ENCODE data around the gene SLC35B3. TPM values are rescaled to one million over a fixed set of nuclear protein-coding genes. Genes with fewer than 3 reads are reported as not detected.

SLC35B3 gene
- total RNA-seq, 1 experiment from 2014 or later: 8.6 TPM

- no peaks in the 10 kb centered on the region for H3K36me3 ChIP-seq (ENCODE audit: control insufficient read depth in 1 of 2, insufficient read depth in 2 of 2, low read length in 2 of 2)
- no peak overlapping the region for H3K4me2 ChIP-seq (ENCODE audit: low read length)
- ATAC-seq (no peak), DNase-seq (ENCODE audit: low read depth, low spot score) (no peak)
- no peaks in the 10 kb centered on the region for H4K20me1 ChIP-seq (ENCODE audit: insufficient read depth)
- no peaks in the 10 kb centered on the region for H3K27me3 ChIP-seq (ENCODE audit: insufficient read depth, low read length)
- H3K79me2 ChIP-seq (ENCODE audit: insufficient read depth, low read length): no peaks in the 10 kb centered on the region
- no peaks in the 10 kb centered on the region for H3K9me3 ChIP-seq (ENCODE audit: control insufficient read depth in 1 of 2, insufficient read depth in 1 of 2, low read depth in 1 of 2, low read length in 2 of 2)
- H3K27ac ChIP-seq (ENCODE audit: low read depth, low read length): no peak overlapping the region
- ChIA-PET CTCF (no interaction called here), POLR2A (no interaction called here), RAD21 (ENCODE audit: low non-redundant PET in 1 of 2, low total read pairs in 2 of 2, uncharacterized antibody in 2 of 2, unreplicated experiment in 2 of 2) (no interaction called here)
- no peaks in the 10 kb centered on the region for H3K4me1 ChIP-seq (ENCODE audit: control insufficient read depth in 1 of 2, insufficient read depth in 2 of 2, low read length in 2 of 2)
- BruUV-seq (replicated peaks): no TSS peak
- TF ChIP-seq POLR2AphosphoS5 (IDR thresholded peaks at IDR 0.05; ENCODE audit: low read depth, low read length): no peak
- TF ChIP-seq, protein P1, sequence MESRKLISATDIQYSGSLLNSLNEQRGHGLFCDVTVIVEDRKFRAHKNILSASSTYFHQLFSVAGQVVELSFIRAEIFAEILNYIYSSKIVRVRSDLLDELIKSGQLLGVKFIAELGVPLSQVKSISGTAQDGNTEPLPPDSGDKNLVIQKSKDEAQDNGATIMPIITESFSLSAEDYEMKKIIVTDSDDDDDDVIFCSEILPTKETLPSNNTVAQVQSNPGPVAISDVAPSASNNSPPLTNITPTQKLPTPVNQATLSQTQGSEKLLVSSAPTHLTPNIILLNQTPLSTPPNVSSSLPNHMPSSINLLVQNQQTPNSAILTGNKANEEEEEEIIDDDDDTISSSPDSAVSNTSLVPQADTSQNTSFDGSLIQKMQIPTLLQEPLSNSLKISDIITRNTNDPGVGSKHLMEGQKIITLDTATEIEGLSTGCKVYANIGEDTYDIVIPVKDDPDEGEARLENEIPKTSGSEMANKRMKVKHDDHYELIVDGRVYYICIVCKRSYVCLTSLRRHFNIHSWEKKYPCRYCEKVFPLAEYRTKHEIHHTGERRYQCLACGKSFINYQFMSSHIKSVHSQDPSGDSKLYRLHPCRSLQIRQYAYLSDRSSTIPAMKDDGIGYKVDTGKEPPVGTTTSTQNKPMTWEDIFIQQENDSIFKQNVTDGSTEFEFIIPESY (IDR thresholded peaks at IDR 0.05; ENCODE audit: extremely low read depth, insufficient replicate concordance, low read length): no peak
- TF ChIP-seq POLR2A (IDR thresholded peaks at IDR 0.05; ENCODE audit: borderline replicate concordance, extremely low read depth, insufficient read depth, insufficient read length): no peak
- TF ChIP-seq YY1 (IDR thresholded peaks at IDR 0.05; ENCODE audit: extremely low read depth, insufficient replicate concordance, low read depth, low read length): no peak
- no peak for TF ChIP-seq ZFX (IDR thresholded peaks at IDR 0.05)
- no peak for TF ChIP-seq EGR1 (IDR thresholded peaks at IDR 0.05; ENCODE audit: low read depth)
- TF ChIP-seq SIN3A (IDR thresholded peaks at IDR 0.05; ENCODE audit: low read depth): no peak
- no peak for TF ChIP-seq ZNF274 (IDR thresholded peaks at IDR 0.05; ENCODE audit: low read depth, low read length)
- TF ChIP-seq CBX3 (IDR thresholded peaks at IDR 0.05; ENCODE audit: low read depth): no peak
- TF ChIP-seq CEBPB (IDR thresholded peaks at IDR 0.05; ENCODE audit: low read depth): no peak
- no peak overlapping the region for H3K9ac ChIP-seq (ENCODE audit: low read length)
- H2AFZ ChIP-seq (ENCODE audit: low read depth, low read length, poor library complexity, severe bottlenecking): no peak overlapping the region
- no peak overlapping the region for H3K4me3 ChIP-seq (replicated peaks in 1 of 2; ENCODE audit: low read depth in 1 of 2, low read length in 2 of 2)
- no peaks in the 10 kb centered on the region for H3K9me2 ChIP-seq (ENCODE audit: insufficient read depth)
- intact Hi-C loops (cut with micrococcal nuclease): no loop called here
Measured at GRCh38 chr6:8391934-8392333, 43.4 kb downstream of the SLC35B3 start.
